Rectal smooth muscle tissue (tissue), 1 donor: ENCODE results near the gene TMEM108.

ENCODE experiments used
- H3K27ac ChIP-seq: one replicate; pipeline ENCODE4 v1.7.0; 2013; ENCODE audit warnings: low read depth, low read length, inconsistent platforms
- H3K27me3 ChIP-seq: one replicate; pipeline ENCODE4 v1.7.0; 2013; ENCODE audit warnings: low read length; ENCODE audit not compliant: control insufficient read depth, insufficient read depth
- H3K36me3 ChIP-seq: one replicate; pipeline ENCODE4 v1.7.0; 2013; ENCODE audit warnings: low read length; ENCODE audit not compliant: control insufficient read depth, insufficient read depth
- H3K4me1 ChIP-seq: one replicate; pipeline ENCODE4 v1.7.0; 2013; ENCODE audit warnings: low read length; ENCODE audit not compliant: control insufficient read depth, insufficient read depth
- H3K4me3 ChIP-seq: one replicate; pipeline ENCODE4 v1.7.0; 2013; ENCODE audit warnings: low read length
- H3K9ac ChIP-seq: one replicate; pipeline ENCODE4 v1.7.0; 2013; ENCODE audit warnings: low read length

The TMEM108 gene

GRCh38 chr3:133444423-133444774 lies 406.2 kb downstream of the TMEM108 start:
- Histone ChIP-seq H3K27ac (no peak overlapping the region), H3K4me3 (no peak overlapping the region), H3K9ac (no peak overlapping the region), H3K36me3 (no peaks in the 10 kb centered on the region), H3K27me3 (no peaks in the 10 kb centered on the region), H3K4me1 (no peaks in the 10 kb centered on the region)

- no peak overlapping the region for H3K9ac ChIP-seq
- H3K4me3 ChIP-seq = no peak overlapping the region
- H3K27ac ChIP-seq = no peak overlapping the region
- H3K36me3 ChIP-seq = no peaks in the 10 kb centered on the region
- H3K27me3 ChIP-seq = no peaks in the 10 kb centered on the region
- no peaks in the 10 kb centered on the region for H3K4me1 ChIP-seq
Observed at GRCh38 chr3:133445108-133445507, 406.9 kb downstream of the TMEM108 start.
